ENCODE data around the gene CDC42EP1.

DNA sequence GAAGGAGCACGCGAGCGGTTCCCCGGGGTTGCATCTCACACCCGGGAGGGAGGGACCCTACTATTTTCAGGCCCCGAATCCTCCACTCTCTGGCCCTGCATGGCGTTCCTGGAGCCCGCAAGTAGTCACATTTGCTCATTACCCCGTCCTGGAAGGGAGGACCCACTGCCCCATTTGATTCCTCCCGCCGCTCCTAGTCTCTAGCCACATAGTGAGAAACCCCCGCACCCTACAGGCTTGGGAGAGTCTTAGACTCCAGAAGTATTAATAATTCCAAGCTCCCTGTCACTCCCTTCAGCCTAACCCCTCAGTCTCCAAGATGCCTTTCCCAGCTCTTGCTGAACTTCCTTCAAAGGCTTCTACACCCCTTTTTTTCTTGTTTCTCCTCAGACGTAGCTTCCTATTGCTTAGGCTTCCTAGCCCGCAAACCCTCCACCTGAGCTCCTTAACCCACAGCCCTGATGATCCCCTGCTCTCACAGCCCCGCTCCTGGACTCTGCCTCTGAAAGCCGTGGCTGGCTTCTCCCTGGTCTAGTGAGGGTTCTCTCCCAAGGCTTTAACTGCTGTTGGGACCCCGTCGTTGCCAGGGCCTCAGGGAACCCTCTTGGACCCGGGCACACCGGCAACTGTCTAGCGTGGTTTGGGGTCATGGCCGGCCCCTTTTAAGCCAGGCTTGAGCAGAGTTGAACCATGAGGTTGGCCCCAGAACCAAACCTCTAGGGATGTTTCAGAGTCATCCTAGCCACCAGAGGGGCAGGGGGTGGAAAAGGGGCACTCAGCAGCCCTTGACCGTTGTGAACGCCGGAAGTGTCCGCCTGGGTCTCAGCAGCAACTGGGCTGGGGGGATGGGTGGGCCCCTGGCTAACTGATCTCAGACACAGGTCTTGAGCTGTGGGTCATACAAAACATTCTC lies 49.2 kb downstream of the CDC42EP1 start:
- TF ChIP-seq, protein P1, sequence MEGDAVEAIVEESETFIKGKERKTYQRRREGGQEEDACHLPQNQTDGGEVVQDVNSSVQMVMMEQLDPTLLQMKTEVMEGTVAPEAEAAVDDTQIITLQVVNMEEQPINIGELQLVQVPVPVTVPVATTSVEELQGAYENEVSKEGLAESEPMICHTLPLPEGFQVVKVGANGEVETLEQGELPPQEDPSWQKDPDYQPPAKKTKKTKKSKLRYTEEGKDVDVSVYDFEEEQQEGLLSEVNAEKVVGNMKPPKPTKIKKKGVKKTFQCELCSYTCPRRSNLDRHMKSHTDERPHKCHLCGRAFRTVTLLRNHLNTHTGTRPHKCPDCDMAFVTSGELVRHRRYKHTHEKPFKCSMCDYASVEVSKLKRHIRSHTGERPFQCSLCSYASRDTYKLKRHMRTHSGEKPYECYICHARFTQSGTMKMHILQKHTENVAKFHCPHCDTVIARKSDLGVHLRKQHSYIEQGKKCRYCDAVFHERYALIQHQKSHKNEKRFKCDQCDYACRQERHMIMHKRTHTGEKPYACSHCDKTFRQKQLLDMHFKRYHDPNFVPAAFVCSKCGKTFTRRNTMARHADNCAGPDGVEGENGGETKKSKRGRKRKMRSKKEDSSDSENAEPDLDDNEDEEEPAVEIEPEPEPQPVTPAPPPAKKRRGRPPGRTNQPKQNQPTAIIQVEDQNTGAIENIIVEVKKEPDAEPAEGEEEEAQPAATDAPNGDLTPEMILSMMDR (IDR thresholded peaks at IDR 0.05; ENCODE audit: low read length) = no peak
- TF ChIP-seq EZH2 (optimal IDR thresholded peaks at IDR 0.05; ENCODE audit: low read depth, low read length) (no peak), EZH2phosphoT487 (IDR thresholded peaks at IDR 0.05; ENCODE audit: low read length) (no peak)
